GM13976 (cell line): ENCODE measurements around the gene ZSCAN4.
A peak's percentile ranks its signal among the peaks of the same experiment; 100 is the strongest.

Experiments
- DNase-seq: peaks from one replicate; pipeline ENCODE4 v3.0.0; 2012; ENCODE audit warnings: low spot score
- CTCF ChIP-seq: IDR thresholded peaks from 2 replicates; pipeline ENCODE4 v1.5.1; 2012; ENCODE audit warnings: borderline replicate concordance, mild to moderate bottlenecking; ENCODE audit not compliant: insufficient read depth; ENCODE audit errors: extremely low read depth, missing control alignments, control extremely low read depth
- in situ Hi-C: fragments of 300-500 bp; cut with MboI; formaldehyde crosslinking; loops from one replicate; pipeline ENCODE4 v1.12.0; 2022; ENCODE audit warnings: low sequenced_read_pairs, mixed read lengths, inconsistent platforms; ENCODE audit not compliant: unreplicated experiment

The ZSCAN4 gene

DNA sequence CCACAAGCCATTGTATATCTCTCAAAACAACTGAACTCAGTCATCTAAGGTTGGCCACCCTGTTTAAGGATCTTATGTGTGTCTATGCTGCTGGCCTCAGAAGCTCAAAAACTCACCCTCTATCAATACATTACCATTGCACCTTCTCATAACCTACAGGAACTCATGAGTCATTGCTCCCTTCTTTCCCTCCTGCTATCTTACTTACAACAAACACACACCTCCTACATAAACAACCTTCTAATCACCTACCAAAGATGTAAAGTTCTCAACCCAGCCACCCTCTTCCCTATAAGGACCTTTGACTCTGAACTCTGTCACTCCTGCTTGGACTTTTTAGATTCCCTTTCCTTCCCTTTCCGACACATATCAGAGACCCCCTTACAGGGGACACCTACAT, 13.3 kb upstream of the ZSCAN4 start:
- TF ChIP-seq CTCF = no peak
- no peak for DNase-seq
- in situ Hi-C loops = no loop called here

- TF ChIP-seq CTCF = no peak
- DNase-seq = no peak
- in situ Hi-C loops = no loop called here
Measured at GRCh38 chr19:57656346-57656745, 12.4 kb upstream of the ZSCAN4 start.

GRCh38 chr19:57664269-57665127, 4.2 kb upstream of the ZSCAN4 start:
- DNase-seq = peak; percentile 50
- TF ChIP-seq CTCF = no peak
- in situ Hi-C loops = no loop called here

GRCh38 chr19:57665261-57665806, 3.4 kb upstream of the ZSCAN4 start:
- in situ Hi-C loops = no loop called here
- no peak for TF ChIP-seq CTCF
- DNase-seq = no peak

GRCh38 chr19:57667228-57667627, 1.5 kb upstream of the ZSCAN4 start:
- TF ChIP-seq CTCF = no peak
- in situ Hi-C loops = no loop called here
- DNase-seq = no peak

GRCh38 chr19:57671124-57671895, 2.6 kb downstream of the ZSCAN4 start:
- in situ Hi-C loops = no loop called here
- TF ChIP-seq CTCF = no peak
- no peak for DNase-seq
